Osteocyte (in vitro differentiated cells): ENCODE measurements around the gene CLDN11. TPM values are rescaled to one million over a fixed set of nuclear protein-coding genes. Genes with fewer than 3 reads are reported as not detected.

ENCODE experiments used
- DNase-seq: peaks from one replicate; pipeline ENCODE4 v3.0.0; 2021; ENCODE audit warnings: mixed read lengths; ENCODE audit not compliant: unreplicated experiment; ENCODE audit errors: extremely low spot score
- H3K27ac Mint-ChIP-seq: one replicate; pipeline ENCODE4 v1.8.0; 2021; ENCODE audit warnings: mild to moderate bottlenecking, mixed read lengths; ENCODE audit not compliant: unreplicated experiment
- H3K27me3 Mint-ChIP-seq: one replicate; pipeline ENCODE4 v1.8.0; 2021; ENCODE audit warnings: mixed read lengths; ENCODE audit not compliant: unreplicated experiment
- H3K36me3 Mint-ChIP-seq: one replicate; pipeline ENCODE4 v1.8.0; 2021; ENCODE audit warnings: mixed read lengths; ENCODE audit not compliant: unreplicated experiment
- H3K4me1 Mint-ChIP-seq: one replicate; pipeline ENCODE4 v1.8.0; 2021; ENCODE audit warnings: mixed read lengths; ENCODE audit not compliant: unreplicated experiment
- H3K4me3 Mint-ChIP-seq: one replicate; pipeline ENCODE4 v1.8.0; 2021; ENCODE audit warnings: mild to moderate bottlenecking, moderate library complexity, mixed read lengths; ENCODE audit not compliant: unreplicated experiment
- H3K9me3 Mint-ChIP-seq: one replicate; pipeline ENCODE4 v1.8.0; 2021; ENCODE audit warnings: mixed read lengths; ENCODE audit not compliant: unreplicated experiment
- total RNA-seq: library from RNA; stranded (reverse); gene quantifications from 2 replicates; pipeline ENCODE4 v1.2.1, GENCODE V29; 2021
- TF ChIP-seq, protein P1 (sequence below): fragments of 200-600 bp; sonication (generic); IDR thresholded peaks from 2 replicates; pipeline ENCODE4 v1.5.0; 2021; ENCODE audit warnings: antibody characterized with exemption, mild to moderate bottlenecking, moderate library complexity

Gene CLDN11
- total RNA-seq, 1 donor from 2014 or later: 13.8 TPM

- DNase-seq: no peak
- peaks cover 8% of the 10 kb centered on the region for H3K4me1 Mint-ChIP-seq
- H3K9me3 Mint-ChIP-seq: no peaks in the 10 kb centered on the region
- peaks cover 13% of the 10 kb centered on the region for H3K36me3 Mint-ChIP-seq
- no peak overlapping the region for H3K27ac Mint-ChIP-seq
- TF ChIP-seq, protein P1, sequence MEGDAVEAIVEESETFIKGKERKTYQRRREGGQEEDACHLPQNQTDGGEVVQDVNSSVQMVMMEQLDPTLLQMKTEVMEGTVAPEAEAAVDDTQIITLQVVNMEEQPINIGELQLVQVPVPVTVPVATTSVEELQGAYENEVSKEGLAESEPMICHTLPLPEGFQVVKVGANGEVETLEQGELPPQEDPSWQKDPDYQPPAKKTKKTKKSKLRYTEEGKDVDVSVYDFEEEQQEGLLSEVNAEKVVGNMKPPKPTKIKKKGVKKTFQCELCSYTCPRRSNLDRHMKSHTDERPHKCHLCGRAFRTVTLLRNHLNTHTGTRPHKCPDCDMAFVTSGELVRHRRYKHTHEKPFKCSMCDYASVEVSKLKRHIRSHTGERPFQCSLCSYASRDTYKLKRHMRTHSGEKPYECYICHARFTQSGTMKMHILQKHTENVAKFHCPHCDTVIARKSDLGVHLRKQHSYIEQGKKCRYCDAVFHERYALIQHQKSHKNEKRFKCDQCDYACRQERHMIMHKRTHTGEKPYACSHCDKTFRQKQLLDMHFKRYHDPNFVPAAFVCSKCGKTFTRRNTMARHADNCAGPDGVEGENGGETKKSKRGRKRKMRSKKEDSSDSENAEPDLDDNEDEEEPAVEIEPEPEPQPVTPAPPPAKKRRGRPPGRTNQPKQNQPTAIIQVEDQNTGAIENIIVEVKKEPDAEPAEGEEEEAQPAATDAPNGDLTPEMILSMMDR: no peak
- no peak overlapping the region for H3K4me3 Mint-ChIP-seq
- peaks cover 2% of the 10 kb centered on the region for H3K27me3 Mint-ChIP-seq
Measured at GRCh38 chr3:170421111-170421641, 2.5 kb downstream of the CLDN11 start.

GRCh38 chr3:170421758-170422157 is 3.1 kb downstream of the CLDN11 start:
- Mint-ChIP-seq H3K4me3 (no peak overlapping the region), H3K27ac (no peak overlapping the region), H3K4me1 (peaks cover 8% of the 10 kb centered on the region), H3K27me3 (peaks cover 2% of the 10 kb centered on the region), H3K36me3 (peaks cover 13% of the 10 kb centered on the region), H3K9me3 (no peaks in the 10 kb centered on the region)
- DNase-seq: no peak
- TF ChIP-seq, protein P1: no peak

DNA sequence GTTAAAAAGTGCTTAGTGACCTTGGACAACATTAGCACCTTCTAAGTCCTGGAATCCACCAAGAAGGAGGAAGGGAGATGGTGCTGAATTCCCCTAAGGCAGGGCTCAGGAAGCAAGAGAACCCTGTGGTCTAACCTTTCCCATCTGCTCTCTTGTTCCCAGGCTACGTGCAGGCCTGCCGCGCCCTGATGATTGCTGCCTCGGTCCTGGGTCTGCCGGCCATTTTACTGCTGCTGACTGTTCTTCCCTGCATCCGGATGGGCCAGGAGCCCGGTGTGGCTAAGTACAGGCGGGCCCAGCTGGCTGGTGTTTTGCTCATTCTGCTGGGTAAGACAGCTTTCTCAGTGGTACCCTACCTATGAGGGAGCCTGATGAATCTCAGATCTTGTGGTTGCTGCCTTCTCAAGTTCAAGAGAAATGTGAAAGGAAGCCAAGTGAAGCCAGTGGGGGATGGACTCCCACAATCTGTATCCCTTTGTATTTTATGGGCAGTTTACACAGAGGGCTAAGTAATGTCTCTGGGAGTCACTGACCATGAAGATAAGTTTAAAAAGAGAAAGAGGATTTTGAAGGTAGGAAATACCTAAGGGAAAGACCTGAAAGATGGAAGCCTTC is 4.4 kb downstream of the CLDN11 start:
- no peak overlapping the region for H3K27ac Mint-ChIP-seq
- no peak overlapping the region for H3K4me3 Mint-ChIP-seq
- H3K9me3 Mint-ChIP-seq: no peaks in the 10 kb centered on the region
- H3K4me1 Mint-ChIP-seq: peaks cover 8% of the 10 kb centered on the region
- TF ChIP-seq, protein P1: no peak
- DNase-seq: no peak
- H3K36me3 Mint-ChIP-seq: peaks cover 14% of the 10 kb centered on the region
- peaks cover 3% of the 10 kb centered on the region for H3K27me3 Mint-ChIP-seq

- H3K9me3 Mint-ChIP-seq: no peaks in the 10 kb centered on the region
- TF ChIP-seq, protein P1: no peak
- peaks cover 19% of the 10 kb centered on the region for H3K4me1 Mint-ChIP-seq
- H3K36me3 Mint-ChIP-seq: peaks cover 12% of the 10 kb centered on the region
- no peak overlapping the region for H3K27ac Mint-ChIP-seq
- no peak overlapping the region for H3K4me3 Mint-ChIP-seq
- peaks cover 2% of the 10 kb centered on the region for H3K27me3 Mint-ChIP-seq
- DNase-seq: no peak
Measured at GRCh38 chr3:170424879-170425278, 6.2 kb downstream of the CLDN11 start.

GRCh38 chr3:170425491-170426239 is 7.0 kb downstream of the CLDN11 start:
- H3K9me3 Mint-ChIP-seq: no peaks in the 10 kb centered on the region
- H3K27me3 Mint-ChIP-seq: peaks cover 2% of the 10 kb centered on the region
- H3K36me3 Mint-ChIP-seq: peaks cover 12% of the 10 kb centered on the region
- TF ChIP-seq, protein P1: no peak
- no peak for DNase-seq
- H3K27ac Mint-ChIP-seq: no peak overlapping the region
- peaks cover 19% of the 10 kb centered on the region for H3K4me1 Mint-ChIP-seq
- H3K4me3 Mint-ChIP-seq: no peak overlapping the region
